DND-41 (cell line): ENCODE measurements around the gene C6orf47.

Experiments used
- EZH2 ChIP-seq: IDR thresholded peaks from 3 replicates; pipeline ENCODE4 v1.6.1; 2012; ENCODE audit warnings: borderline replicate concordance, low read depth, mild to moderate bottlenecking, moderate library complexity, low read length, inconsistent platforms; ENCODE audit not compliant: severe bottlenecking
- TF ChIP-seq, protein P1 (sequence below): IDR thresholded peaks from 2 replicates; pipeline ENCODE4 v1.5.1; 2012; ENCODE audit warnings: borderline replicate concordance, low read length, moderate library complexity, mild to moderate bottlenecking; ENCODE audit not compliant: poor library complexity, severe bottlenecking; ENCODE audit errors: extremely low read depth

- TF ChIP-seq, protein P1, sequence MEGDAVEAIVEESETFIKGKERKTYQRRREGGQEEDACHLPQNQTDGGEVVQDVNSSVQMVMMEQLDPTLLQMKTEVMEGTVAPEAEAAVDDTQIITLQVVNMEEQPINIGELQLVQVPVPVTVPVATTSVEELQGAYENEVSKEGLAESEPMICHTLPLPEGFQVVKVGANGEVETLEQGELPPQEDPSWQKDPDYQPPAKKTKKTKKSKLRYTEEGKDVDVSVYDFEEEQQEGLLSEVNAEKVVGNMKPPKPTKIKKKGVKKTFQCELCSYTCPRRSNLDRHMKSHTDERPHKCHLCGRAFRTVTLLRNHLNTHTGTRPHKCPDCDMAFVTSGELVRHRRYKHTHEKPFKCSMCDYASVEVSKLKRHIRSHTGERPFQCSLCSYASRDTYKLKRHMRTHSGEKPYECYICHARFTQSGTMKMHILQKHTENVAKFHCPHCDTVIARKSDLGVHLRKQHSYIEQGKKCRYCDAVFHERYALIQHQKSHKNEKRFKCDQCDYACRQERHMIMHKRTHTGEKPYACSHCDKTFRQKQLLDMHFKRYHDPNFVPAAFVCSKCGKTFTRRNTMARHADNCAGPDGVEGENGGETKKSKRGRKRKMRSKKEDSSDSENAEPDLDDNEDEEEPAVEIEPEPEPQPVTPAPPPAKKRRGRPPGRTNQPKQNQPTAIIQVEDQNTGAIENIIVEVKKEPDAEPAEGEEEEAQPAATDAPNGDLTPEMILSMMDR = no peak
- TF ChIP-seq EZH2 = no peak
These were observed 37.0 kb upstream of the C6orf47 start for GRCh38 chr6:31697555-31697954.
